Esophagus (tissue), 2 donors: ENCODE results near the gene TMPRSS12. TPM values are rescaled to one million over a fixed set of nuclear protein-coding genes. Genes with fewer than 3 reads are reported as not detected.
A peak's percentile ranks its signal among the peaks of the same experiment; 100 is the strongest.
"Not testable (repeated sequence)": the region's sequence is repeated elsewhere in the genome, so short reads cannot be mapped to it uniquely, and the experiment has no call there.

Source experiments
- H3K27ac ChIP-seq, 2 donors: one replicate each; pipeline ENCODE4 v1.5.1; 2013; ENCODE audit warnings: low read depth in 2 of 2, mild to moderate bottlenecking in 2 of 2, inconsistent platforms in 1 of 2, low read length in 1 of 2, moderate library complexity in 1 of 2
- H3K27me3 ChIP-seq, 2 donors: one replicate each; pipeline ENCODE4 v1.6.1; 2013; ENCODE audit warnings: low read length in 2 of 2, control low read depth in 1 of 2, mild to moderate bottlenecking in 1 of 2; ENCODE audit not compliant: insufficient read depth in 2 of 2, control insufficient read depth in 1 of 2
- H3K36me3 ChIP-seq, 2 donors: one replicate each; pipeline ENCODE4 v1.6.1; 2013; ENCODE audit warnings: low read length in 1 of 2; ENCODE audit not compliant: control insufficient read depth in 2 of 2, insufficient read depth in 2 of 2
- H3K4me1 ChIP-seq, 2 donors: one replicate each; pipeline ENCODE4 v1.6.1; 2013; ENCODE audit warnings: low read length in 1 of 2; ENCODE audit not compliant: control insufficient read depth in 2 of 2, insufficient read depth in 2 of 2
- H3K4me3 ChIP-seq, 2 donors: one replicate each; pipeline ENCODE4 v1.5.1; 2013; ENCODE audit warnings: low read length in 2 of 2, mild to moderate bottlenecking in 2 of 2, low read depth in 1 of 2, moderate library complexity in 1 of 2
- H3K9me3 ChIP-seq, 2 donors: one replicate each; pipeline ENCODE4 v1.6.1; 2013; ENCODE audit warnings: mild to moderate bottlenecking in 2 of 2, low read depth in 1 of 2, low read length in 1 of 2, moderate library complexity in 1 of 2; ENCODE audit not compliant: control insufficient read depth in 2 of 2, insufficient read depth in 1 of 2
- whole genome bisulfite sequencing, 2 donors: extraction: QIAGEN DNeasy Blood & Tissue Kit; methylation state at CpG; one replicate each; pipeline ENCODE4 v1.1.7; 2013; 5-methylcytosine and 5-hydroxymethylcytosine counted together
- polyA plus RNA-seq, 2 donors: library from polyadenylated mRNA; stranded (reverse); fragments of 200-250 nt; gene quantifications; one replicate each; pipeline ENCODE4 v1.2.3, GENCODE V29; 2013
- donor health status: healthy with polysubstance abuse.
- donor health status: Bipolar disorder and iron deficiency.

The TMPRSS12 gene
- polyA plus RNA-seq, 2 donors, result 0.04 TPM; not detected in 1

GRCh38 chr12:50928392-50928791 is 85.7 kb downstream of the TMPRSS12 start:
- 50 to 66% methylated on average over 3 of the region's 3 CpGs for WGBS, 2 donors
- Histone ChIP-seq H3K4me3 (peak overlapping the region in 1 of 2 donors; percentile 65), H3K27me3 (no peaks in the 10 kb centered on the region), H3K36me3 (peaks cover 3 to 4% of the 10 kb centered on the region in 2 donors), H3K4me1 (peaks cover 2 to 3% of the 10 kb centered on the region in 2 donors), H3K9me3 (no peaks in the 10 kb centered on the region), H3K27ac (no peak overlapping the region)

GRCh38 chr12:50929831-50930230 is 87.1 kb downstream of the TMPRSS12 start:
- Histone ChIP-seq H3K4me1 (peaks cover 2 to 7% of the 10 kb centered on the region in 2 donors), H3K4me3 (no peak overlapping the region), H3K27me3 (no peaks in the 10 kb centered on the region), H3K27ac (no peak overlapping the region), H3K9me3 (no peaks in the 10 kb centered on the region), H3K36me3 (peaks cover 3 to 4% of the 10 kb centered on the region in 2 donors)
- 90 to 91% methylated on average over 3 of the region's 3 CpGs for WGBS, 2 donors

GRCh38 chr12:50930477-50930876 is 87.8 kb downstream of the TMPRSS12 start:
- H3K27me3 ChIP-seq, H3K4me1 ChIP-seq, H3K36me3 ChIP-seq, H3K9me3 ChIP-seq, H3K4me3 ChIP-seq, H3K27ac ChIP-seq: not testable (repeated sequence)
- 85 to 90% methylated on average over 12 of the region's 12 CpGs for WGBS, 2 donors

- H3K27me3 ChIP-seq, result no peaks in the 10 kb centered on the region
- H3K27ac ChIP-seq, result no peak overlapping the region
- H3K4me1 ChIP-seq, result peaks cover under 1 to 12% of the 10 kb centered on the region in 2 donors
- peaks cover 0 to 3% of the 10 kb centered on the region in 2 donors for H3K9me3 ChIP-seq
- H3K4me3 ChIP-seq, result no peak overlapping the region
- H3K36me3 ChIP-seq, result peaks cover 3 to 4% of the 10 kb centered on the region in 2 donors
- WGBS, 2 donors, result 57 to 88% methylated on average over 2 of the region's 2 CpGs
Measured at GRCh38 chr12:50932787-50933280, 90.1 kb downstream of the TMPRSS12 start.

GRCh38 chr12:50933459-50934124 is 90.9 kb downstream of the TMPRSS12 start:
- Histone ChIP-seq H3K27me3 (no peaks in the 10 kb centered on the region), H3K36me3 (peaks cover 0 to 4% of the 10 kb centered on the region in 2 donors), H3K4me1 (peaks cover 0 to 9% of the 10 kb centered on the region in 2 donors), H3K9me3 (peaks cover 0 to 3% of the 10 kb centered on the region in 2 donors), H3K27ac (peak overlapping the region in 1 of 2 donors; percentile 86), H3K4me3 (no peak overlapping the region)
- WGBS, 2 donors, result 87 to 94% methylated on average over 2 of the region's 2 CpGs

GRCh38 chr12:50934371-50934851 is 91.7 kb downstream of the TMPRSS12 start:
- Histone ChIP-seq H3K4me1 (peaks cover 0 to 9% of the 10 kb centered on the region in 2 donors), H3K27ac (peak overlapping the region; percentile 71 to 86), H3K27me3 (no peaks in the 10 kb centered on the region), H3K9me3 (peaks cover 0 to 3% of the 10 kb centered on the region in 2 donors), H3K4me3 (no peak overlapping the region), H3K36me3 (peaks cover 0 to 4% of the 10 kb centered on the region in 2 donors)
- 21 to 30% methylated on average over 3 of the region's 3 CpGs for WGBS, 2 donors

- Histone ChIP-seq H3K27ac (peak overlapping the region; percentile 40 to 72), H3K4me3 (no peak overlapping the region), H3K4me1 (peaks cover 0 to 9% of the 10 kb centered on the region in 2 donors), H3K27me3 (no peaks in the 10 kb centered on the region), H3K36me3 (peaks cover 0 to 4% of the 10 kb centered on the region in 2 donors), H3K9me3 (peaks cover 0 to 3% of the 10 kb centered on the region in 2 donors)
- 37 to 39% methylated on average over 6 of the region's 6 CpGs for whole genome bisulfite sequencing, 2 donors
Measured at GRCh38 chr12:50934981-50935807, 92.5 kb downstream of the TMPRSS12 start.

- peaks cover 0 to 3% of the 10 kb centered on the region in 2 donors for H3K9me3 ChIP-seq
- H3K27me3 ChIP-seq, result no peaks in the 10 kb centered on the region
- WGBS, 2 donors, result 72 to 73% methylated on average over 9 of the region's 9 CpGs
- peaks cover 0 to 9% of the 10 kb centered on the region in 2 donors for H3K4me1 ChIP-seq
- H3K4me3 ChIP-seq, result no peak overlapping the region
- no peaks in the 10 kb centered on the region for H3K36me3 ChIP-seq
- no peak overlapping the region for H3K27ac ChIP-seq
Measured at GRCh38 chr12:50936821-50937530, 94.2 kb downstream of the TMPRSS12 start.
